HG02884 (cell line): Measurements from ENCODE around the gene METRN.

Experiments
- ATAC-seq: cut with Tn5 transposase; IDR thresholded peaks from one replicate; pipeline ENCODE4 v1.9.1; 2021; ENCODE audit warnings: mild to moderate bottlenecking, moderate library complexity; ENCODE audit not compliant: unreplicated experiment

METRN gene

GRCh38 chr16:714558-715476 lies at the start of gene METRN:
TSS of gene METRN (plus strand) at chr16:715118. CDS start at chr16:715290, 172 bp downstream.
- peak; percentile 63 for ATAC-seq

GRCh38 chr16:666572-666971 lies 48.3 kb upstream of the METRN start:
- no peak for ATAC-seq

- no peak for ATAC-seq
Measured at GRCh38 chr16:667113-667779, 47.7 kb upstream of the METRN start.

- peak; percentile 68 for ATAC-seq
Measured at GRCh38 chr16:667780-668518, 47.0 kb upstream of the METRN start, which contains the start of gene RHOT2. TSS of gene RHOT2 (plus strand) at chr16:668132. CDS start at chr16:668200, 68 bp downstream.

GRCh38 chr16:668519-669171 lies 46.3 kb upstream of the METRN start:
- ATAC-seq: peak; percentile 7

GRCh38 chr16:669666-670065 lies 45.3 kb upstream of the METRN start:
- no peak for ATAC-seq

- ATAC-seq: no peak
Measured at GRCh38 chr16:670485-671352, 44.2 kb upstream of the METRN start.

GRCh38 chr16:671353-672131 lies 43.4 kb upstream of the METRN start:
- ATAC-seq: no peak

GRCh38 chr16:672371-672770 lies 42.5 kb upstream of the METRN start:
- no peak for ATAC-seq

GRCh38 chr16:672851-673250 lies 42.1 kb upstream of the METRN start:
- ATAC-seq: no peak

GRCh38 chr16:673399-673991 lies 41.4 kb upstream of the METRN start:
- ATAC-seq: no peak

- ATAC-seq: no peak
Measured at GRCh38 chr16:674214-674881, 40.6 kb upstream of the METRN start.

- no peak for ATAC-seq
Measured at GRCh38 chr16:674968-675883, 39.7 kb upstream of the METRN start, which contains the start of gene RHBDL1. TSS of gene RHBDL1 (plus strand) at chr16:675671. CDS start at chr16:675791, 120 bp downstream.

GRCh38 chr16:675884-676564 lies 38.9 kb upstream of the METRN start:
- no peak for ATAC-seq

- ATAC-seq: no peak
Measured at GRCh38 chr16:676565-676902, 38.4 kb upstream of the METRN start.

GRCh38 chr16:676913-677312 lies 38.0 kb upstream of the METRN start:
- ATAC-seq: no peak
